ENCODE results near the gene MREG.
"Not testable (repeated sequence)": the region's sequence is repeated elsewhere in the genome, so short reads cannot be mapped to it uniquely, and the experiment has no call there.

The MREG gene

DNA sequence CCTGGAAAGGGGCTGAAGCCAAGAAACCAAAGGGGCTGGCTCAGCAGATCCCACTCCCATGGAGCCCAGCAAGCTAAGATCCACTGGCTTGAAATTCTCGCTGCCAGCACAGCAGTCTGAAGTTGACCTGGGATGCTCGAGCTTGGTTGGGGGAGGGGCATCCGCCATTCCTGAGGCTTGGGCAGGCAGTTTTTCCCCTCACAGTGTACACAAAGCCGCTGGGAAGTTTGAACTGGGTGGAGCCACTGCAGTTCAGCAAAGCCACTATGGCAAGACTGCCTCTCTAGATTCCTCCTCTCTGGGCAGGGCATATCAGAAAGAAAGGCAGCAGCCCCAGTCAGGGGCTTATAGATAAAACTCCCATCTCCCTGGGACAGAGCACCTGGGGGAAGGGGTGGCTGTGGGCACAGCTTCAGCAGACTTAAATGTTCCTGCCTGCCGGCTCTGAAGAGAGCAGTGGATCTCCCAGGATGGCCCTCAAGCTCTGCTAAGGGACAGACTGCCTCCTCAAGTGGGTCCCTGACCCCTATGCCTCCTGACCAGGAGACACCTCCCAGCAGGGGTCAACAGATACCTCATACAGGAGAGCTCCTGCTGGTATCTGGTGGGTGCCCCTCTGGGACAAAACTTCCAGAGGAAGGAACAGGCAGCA is 24.7 kb downstream of the MREG start:
- DNase-seq (ENCODE audit: low read depth in 3 of 3, low spot score in 1 of 3) = not testable (repeated sequence)

DNA sequence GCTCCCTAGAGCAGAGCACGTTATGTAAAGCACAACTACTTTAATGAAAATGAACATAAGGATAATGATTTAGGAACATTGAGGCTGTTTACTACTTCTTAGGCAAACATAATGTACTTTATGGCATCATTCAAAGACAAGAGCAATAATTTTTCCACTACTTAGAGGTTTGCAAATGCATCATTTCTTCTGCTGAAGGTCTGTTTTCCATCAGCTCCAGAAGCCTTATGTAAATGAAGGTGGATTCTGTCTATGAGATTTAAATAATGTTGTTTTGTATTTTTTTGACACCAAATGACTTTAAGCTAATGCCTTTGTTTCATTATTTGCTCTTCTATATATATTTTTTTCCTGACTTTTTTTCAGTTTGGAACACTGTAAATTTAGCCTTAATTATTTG is 28.1 kb downstream of the MREG start:
- no peak for DNase-seq (ENCODE audit: low read depth in 3 of 3, low spot score in 1 of 3)

DNA sequence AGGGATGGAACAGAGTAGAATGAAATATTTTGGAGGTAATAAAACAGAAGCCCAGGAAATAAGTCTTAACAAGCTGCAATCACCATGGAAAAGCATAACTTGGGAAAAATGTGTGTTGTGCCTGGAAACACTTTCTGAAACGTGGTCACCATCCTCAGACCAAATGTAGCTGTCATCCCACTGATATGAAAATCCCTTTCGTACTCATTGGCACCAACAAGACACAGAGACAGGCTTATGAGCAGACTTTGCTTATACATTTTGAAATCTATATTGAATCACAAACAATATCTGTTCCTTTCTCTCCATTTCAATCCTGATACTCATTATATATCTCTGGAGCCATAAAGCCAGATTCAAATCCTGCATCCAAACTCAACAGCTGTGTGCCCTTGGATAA is 28.7 kb downstream of the MREG start:
- no peak for DNase-seq (ENCODE audit: low read depth in 3 of 3, low spot score in 1 of 3)

DNA sequence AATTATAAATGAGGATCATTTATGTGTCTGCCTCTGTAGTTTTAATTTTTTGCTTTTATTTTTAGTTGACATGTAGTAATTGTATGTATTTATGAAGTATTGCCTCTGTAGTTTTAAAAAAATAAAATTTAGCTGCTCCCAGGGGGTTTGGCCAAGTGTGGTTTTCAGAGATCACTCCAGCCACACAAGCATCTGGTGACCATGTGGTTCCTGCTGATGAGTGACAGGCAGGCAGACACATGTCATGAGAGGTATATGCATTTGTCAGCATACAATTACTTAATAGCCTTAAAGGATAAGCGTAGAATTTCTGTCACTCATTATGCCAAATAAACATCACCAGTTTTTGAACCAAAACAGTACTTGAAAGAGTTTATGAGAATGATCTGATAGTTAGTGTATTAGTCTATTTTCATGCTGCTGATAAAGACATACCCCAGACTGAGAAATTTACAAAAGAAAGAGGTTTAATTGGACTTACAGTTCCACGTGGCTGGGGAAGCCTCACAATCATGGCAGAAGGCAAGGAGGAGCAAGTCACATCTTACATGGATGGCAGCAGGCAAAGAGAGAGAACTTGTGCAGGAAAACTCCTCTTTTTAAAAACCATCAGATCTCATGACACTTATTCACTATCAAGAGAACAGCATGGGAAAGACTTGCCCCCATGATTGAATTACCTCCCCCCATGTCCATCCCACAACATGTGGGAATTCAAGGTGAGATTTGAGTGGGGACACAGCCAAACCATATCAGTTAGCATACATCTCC is 29.6 kb downstream of the MREG start:
- DNase-seq (ENCODE audit: low read depth in 3 of 3, low spot score in 1 of 3) = no peak

DNA sequence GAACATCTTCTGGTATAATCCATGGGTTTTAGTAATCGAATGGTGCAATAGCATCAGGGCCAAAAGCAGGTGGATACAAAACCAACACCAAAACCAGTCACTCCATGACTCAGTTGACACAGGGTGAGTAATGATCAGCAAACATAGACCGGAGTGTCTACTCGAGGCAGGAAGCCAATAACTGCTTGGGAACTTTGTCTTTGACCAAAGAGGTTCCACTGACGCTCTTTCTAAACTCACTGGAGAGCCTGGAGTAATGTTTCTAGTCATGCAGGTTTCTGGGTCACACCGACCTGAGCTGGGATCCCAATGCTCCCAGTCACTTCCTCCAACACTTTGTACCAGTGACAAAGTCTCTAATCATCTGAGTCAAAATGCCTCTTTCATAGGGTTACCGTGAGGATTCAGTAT is 30.9 kb downstream of the MREG start:
- DNase-seq (ENCODE audit: low read depth in 3 of 3, low spot score in 1 of 3) = no peak

DNA sequence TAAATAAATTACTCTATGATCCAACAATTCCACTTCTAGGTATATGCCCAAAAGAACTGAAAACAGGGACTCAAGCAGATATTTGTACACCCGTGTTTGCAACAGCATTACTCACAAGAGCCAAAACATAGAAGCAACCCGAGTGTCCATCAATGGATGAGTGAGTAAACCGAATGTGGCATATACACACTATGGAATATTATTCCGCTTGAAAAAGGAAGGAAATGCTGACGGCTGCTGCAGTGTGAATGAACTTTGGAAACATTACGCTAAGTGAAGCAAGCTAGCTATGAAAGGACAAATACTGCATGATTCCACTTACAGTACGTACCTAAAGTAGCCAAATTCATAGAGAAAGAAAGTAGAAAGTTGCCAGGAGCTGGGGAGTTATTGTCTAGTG is 32.2 kb downstream of the MREG start:
- DNase-seq (ENCODE audit: low read depth in 3 of 3, low spot score in 1 of 3) = no peak

DNA sequence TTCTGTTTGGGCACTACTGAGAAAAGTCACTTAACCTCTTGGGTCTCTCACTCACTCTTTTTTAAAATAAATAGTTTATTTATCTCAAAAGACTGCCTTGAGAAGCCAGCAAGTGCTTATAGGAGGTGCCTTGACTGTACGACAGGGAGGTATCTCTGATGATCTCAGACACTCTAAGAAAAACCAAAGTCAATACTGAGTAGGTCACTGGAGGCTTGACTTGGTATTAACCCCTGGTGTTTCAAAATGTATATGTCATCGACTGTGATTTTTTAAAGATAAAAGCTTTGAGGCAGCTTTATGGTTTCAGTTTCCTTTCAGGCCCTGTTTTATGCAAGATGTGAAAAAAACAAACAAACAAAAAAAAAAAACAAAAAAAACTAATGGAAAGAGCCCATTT is 33.7 kb downstream of the MREG start:
- DNase-seq (ENCODE audit: low read depth in 3 of 3, low spot score in 1 of 3) = no peak

DNA sequence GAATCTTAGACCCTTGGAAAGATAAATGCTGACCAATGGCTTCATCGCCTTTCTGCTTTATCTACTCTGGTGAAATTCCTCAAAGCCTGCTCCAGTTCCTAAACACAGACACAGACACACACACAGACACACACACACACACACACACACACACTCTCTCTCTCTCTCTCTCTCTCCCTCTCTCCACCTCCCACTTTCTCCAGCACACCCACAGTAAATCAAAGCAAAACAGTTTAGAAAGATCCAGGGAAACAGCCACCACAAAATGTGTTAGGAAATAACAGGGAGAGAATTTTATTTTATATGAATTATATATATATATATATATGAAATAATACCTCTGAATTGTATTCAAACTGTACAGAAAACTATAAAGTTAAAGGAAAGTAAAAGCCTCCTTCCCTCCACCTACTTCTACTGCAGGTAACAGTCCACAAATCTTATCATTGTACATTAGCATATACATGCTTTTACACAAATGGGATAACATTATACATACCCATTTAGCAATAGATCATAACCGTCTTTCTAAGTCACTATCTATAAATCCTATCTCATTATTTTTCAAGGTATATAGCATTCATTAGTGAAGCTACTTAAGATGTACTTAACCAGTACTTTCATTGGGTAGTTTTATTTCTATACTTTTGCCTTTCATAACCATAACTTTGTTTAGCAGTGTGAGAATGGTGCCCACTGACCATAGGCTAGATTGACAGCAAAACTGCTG is 38.5 kb downstream of the MREG start:
- no peak for DNase-seq (ENCODE audit: low read depth in 3 of 3, low spot score in 1 of 3)

DNA sequence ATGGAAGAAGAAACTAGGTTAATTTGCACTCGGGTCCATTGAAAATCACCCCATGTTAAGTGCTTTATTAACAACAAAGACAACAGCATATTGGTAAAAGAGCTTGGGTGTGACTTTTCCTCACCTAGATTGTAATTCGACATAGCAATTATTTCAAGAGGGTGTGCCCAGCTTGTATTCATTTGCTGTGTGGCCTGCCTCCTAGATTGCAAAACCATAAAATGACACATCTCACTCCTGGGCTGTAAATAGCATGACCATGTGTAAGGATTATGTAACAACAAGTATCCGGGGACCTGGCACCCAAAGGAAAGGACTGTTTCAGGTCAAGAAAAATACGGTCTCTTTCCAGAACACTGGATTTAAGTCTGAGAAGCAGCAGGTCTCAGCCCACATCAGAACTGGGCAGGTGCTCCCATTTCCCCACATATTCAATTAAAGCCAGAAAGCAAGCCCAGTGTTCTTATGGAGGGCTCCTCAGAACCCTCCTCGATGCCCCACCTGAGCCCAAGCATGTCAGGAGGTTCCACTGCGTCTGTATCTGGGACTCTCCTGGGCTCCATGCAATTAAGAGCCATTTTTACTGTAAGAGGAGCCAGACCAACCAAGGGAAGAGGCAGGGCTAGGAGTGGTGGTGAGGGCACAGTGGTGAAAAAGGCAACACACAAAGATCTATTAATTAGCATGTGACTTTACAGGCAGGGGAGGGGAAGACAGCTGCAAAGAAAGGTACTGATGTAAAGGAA is 39.2 kb downstream of the MREG start:
- no peak for DNase-seq (ENCODE audit: low read depth in 3 of 3, low spot score in 1 of 3)

DNA sequence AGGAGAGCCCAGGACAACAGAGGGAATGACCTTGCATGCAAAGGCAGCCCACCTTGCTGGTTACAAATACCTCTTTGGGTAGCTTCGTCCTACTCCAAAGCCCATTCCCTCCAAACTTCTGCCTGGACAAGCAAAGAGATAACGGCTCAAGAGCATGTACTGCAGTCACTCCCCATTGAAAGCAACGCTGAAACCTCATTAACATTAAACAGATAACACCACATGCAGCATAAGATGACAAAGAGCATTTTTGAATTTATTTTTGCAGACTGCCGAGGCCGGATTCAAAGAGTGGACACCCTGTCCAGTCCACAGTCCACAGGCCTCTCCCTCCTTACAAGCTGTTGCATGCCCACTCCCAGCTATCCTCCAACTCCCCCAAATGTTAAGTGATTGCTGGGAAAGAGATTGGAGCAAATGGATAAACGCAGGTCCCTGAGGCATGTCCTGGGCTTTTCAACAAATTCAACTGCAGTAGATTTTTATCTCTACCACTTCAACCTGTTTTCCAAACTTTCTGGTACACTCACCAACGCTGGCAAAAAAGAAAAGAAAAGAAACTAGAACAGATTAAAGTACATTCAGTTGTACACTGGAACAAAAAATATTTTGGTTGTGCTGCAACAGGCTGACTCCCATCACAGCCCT is 40.1 kb downstream of the MREG start:
- no peak for DNase-seq (ENCODE audit: low read depth in 3 of 3, low spot score in 1 of 3)

DNA sequence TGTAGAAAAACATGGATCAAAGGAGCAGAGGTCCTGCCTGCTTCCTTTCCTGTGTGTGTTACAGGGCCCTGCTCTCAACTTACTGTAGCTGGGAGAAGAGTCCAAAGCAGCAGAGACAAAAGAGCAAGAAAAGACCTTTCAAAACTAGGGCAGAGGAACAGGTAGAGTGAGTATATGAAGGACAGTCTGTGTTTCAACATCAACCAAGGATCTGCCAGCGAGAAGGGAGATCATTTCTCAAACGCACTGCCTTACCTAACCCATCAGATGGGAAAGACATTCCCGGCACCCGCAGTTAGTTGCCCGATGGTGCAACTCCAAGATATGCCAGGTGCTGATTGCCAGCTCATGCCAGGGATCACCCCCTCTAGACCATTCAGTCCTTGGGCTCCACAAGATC is 41.7 kb downstream of the MREG start:
- DNase-seq (ENCODE audit: low read depth in 3 of 3, low spot score in 1 of 3) = no peak

DNA sequence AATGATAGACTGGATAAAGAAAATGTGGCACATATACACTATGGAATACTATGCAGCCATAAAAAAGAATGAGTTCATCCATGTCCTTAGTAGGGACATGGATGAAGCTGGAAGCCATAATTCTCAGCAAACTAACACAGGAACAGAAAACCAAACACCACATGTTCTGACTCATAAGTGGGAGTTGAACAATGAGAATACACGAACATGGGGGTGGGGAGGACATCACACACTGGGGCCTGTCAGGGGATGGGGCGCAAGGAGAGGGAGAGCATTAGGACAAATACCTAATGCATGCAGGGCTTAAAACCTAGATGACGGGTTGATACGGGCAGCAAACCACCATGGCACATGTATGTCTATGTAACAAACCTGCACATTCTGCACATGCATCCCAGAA is 42.5 kb downstream of the MREG start:
- DNase-seq (ENCODE audit: low read depth in 3 of 3, low spot score in 1 of 3) = not testable (repeated sequence)

DNA sequence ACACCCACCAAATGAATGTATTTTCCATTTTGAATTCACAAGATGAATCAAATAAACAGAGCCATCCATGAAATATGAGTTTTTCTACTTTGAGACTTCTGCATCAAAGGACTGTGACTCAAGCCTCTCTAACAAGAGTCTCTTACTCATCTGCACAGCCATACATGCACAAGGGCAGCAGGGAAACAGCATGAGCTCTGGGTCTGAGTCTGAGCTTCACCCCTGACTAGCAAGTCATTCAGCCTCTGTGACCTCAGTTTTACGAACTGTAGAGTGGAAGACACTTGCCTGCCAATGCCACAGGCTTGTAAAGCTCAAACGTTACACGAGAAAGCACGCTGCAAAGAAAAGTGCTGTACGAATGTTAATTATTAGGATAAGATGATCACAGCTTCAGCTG is 42.9 kb downstream of the MREG start:
- no peak for DNase-seq (ENCODE audit: low read depth in 3 of 3, low spot score in 1 of 3)

DNA sequence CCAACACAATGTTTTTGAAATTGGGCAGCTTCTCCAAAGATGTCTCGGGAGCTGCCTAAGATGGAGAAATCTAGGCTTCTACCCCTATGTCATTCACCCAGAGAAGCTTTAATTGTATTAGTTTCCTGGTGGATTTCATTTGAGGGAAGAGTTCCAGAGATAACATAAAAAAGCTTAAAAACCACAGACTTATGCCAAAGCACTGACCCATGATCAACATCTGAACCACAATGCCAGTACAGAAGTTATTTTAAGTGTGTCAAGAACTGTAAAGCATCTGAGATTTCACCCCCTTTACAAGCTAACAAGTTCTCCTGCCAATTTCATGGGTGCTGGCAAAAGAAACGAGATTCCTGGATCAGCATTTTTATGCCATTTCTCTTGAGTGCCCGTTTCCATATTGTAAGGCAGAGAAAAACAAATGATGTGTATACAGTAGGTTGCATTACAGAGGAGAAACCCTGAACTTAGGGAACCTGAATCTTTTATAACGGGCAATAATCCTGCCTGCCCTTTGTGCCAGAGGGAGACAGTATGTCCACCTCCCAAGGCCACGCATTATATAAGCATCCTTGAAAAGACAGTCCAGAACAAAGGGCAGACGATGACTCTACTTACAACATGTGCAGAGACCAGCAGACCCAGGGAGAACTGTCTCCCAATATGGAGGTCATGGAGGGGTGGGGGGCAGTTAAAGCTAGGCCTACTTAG is 44.1 kb downstream of the MREG start:
- DNase-seq (ENCODE audit: low read depth in 3 of 3, low spot score in 1 of 3) = no peak

DNA sequence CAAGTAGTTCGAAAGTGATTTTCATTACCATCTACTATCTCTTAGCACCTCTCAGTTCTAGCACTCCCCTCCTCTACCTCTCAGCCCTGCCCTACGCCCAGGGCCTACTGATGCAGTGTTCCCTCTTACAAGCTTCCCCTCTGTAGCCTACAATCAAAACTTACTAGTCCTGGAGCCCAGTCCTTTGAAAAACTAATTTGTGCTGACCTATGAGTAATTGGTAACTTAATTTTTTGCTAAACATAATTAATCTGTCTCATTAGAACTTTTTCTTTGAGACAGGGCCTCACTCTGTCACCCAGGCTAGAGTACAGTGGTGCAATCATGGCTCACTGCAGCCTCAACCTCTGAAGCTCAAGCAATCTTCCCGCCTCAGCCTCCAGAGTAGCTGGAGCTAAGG is 44.9 kb downstream of the MREG start:
- no peak for DNase-seq (ENCODE audit: low read depth in 3 of 3, low spot score in 1 of 3)

DNA sequence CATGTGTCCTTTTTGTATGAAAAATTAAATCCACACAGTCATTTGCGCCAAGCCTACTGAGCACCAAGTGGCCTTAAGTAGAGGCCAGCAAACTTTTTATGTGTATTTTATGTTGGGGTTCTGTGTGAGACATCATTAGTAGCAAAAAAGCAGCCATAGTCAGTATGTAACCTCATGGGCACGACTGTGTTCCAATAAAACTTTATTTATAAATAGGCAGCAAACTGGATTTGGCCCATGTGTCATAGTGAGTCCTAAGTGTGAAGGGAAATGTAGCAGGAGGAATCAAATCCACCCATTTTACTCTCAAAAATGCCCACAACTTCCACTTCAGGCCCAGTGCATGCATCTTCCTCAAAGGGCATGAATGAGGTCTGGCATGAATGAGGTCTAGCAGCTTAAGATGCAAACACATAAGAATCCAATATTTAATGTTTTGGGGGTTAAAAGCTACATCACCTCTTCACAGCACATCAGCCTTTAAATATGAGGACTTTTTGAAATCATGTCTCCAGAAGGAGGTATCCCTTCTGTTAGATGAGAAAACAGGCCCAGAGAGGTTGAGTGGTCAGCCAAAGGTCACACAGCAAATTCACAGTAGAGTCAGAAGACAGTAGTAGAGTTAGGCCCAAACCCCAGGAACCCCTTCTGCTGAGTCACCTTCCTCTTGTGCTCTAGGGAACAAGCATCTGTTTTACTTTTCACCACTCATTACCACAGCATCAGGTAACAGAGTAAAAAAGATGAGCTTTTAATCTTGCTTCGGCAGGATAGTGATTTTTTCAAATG is 45.6 kb downstream of the MREG start:
- DNase-seq (ENCODE audit: low read depth in 3 of 3, low spot score in 1 of 3) = no peak

DNA sequence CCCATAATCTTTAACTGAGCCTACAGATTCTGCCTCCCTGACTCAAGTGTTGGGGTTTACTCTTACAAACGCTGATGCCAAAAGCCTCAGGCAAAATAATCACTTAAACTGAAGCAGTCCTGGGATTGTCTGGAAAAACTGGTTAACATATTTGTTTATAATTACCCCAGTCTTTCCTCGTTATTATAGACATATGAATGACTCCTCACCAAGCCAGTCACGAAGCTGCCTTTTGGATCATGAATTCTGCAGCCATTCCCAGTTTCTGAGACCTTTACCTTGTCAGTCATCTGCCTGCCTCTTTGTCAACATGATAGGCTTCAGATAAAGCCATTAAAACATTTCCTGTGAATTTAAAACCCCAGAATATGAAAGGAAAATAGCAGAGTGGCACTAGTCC is 46.4 kb downstream of the MREG start:
- no peak for DNase-seq (ENCODE audit: low read depth in 3 of 3, low spot score in 1 of 3)

DNA sequence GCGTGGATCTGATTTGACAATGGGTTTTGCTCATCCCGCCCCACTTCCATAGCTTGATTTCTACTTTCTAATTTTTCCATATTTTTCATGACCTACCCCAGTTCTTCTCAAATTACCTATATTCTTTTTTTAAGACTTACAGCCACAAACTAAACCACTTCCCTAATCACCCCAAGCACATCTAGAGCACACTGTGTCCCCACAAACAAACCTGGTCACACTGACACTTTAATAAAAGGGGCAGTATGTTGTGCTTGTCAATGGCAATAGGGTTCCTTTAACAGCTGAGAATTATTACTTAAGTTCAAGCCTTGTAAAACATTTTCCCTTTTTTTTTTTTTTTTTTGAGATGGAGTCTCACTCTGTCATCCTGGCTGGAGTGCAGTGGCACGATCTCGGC is 47.1 kb downstream of the MREG start:
- DNase-seq (ENCODE audit: low read depth in 3 of 3, low spot score in 1 of 3) = no peak

DNA sequence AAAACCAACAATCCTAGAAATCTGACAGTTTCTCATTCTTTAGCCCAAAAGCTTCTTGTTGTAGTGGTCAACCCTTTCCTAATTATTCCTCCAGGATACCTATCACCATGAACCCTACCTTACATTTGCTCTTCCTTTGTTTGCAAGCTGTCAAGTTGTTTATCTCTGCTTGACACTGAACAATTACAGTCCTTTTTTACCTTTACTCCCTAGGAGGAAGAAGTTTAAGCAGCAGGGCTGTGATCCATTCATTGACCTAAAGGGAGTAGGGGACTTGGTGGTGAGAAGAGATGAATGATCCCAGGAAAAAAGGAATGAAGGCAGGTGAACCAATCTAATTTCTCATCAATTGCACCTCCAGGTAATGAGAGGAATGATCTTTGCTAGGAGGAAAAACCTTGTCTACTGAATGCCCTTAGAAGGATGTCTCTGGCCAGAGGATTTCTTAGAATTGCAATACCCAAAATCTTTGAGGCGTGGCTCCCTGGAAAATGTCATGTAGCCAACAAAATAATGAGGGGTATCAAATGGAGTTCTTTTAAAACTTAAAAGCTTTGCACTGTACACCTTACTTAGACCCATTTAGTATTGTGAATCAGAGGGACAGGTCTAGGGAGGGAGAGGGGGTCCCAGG is 47.7 kb downstream of the MREG start:
- no peak for DNase-seq (ENCODE audit: low read depth in 3 of 3, low spot score in 1 of 3)

All from stimulated activated CD4-positive, alpha-beta T cell treated with anti-CD3 and anti-CD28 coated beads, TNF-alpha, amount 100 ng/mL, for 1 hour (primary cell).